Nephron progenitor cell (in vitro differentiated cells): Measurements from ENCODE around the gene PCDH9.

Experiments used
- DNase-seq: peaks from one replicate; pipeline ENCODE4 v3.0.0; 2021
- H3K27ac Mint-ChIP-seq: 2 replicates; pipeline ENCODE4 v1.8.0; 2021; ENCODE audit warnings: mild to moderate bottlenecking, moderate library complexity, mixed read lengths
- H3K27me3 Mint-ChIP-seq: 2 replicates; pipeline ENCODE4 v1.8.0; 2021; ENCODE audit warnings: mild to moderate bottlenecking, low read depth, mixed read lengths; ENCODE audit not compliant: poor library complexity
- H3K36me3 Mint-ChIP-seq: 2 replicates; pipeline ENCODE4 v1.8.0; 2021; ENCODE audit warnings: low read depth, mixed read lengths
- H3K4me1 Mint-ChIP-seq: 2 replicates; pipeline ENCODE4 v1.8.0; 2021; ENCODE audit warnings: mixed read lengths
- H3K4me3 Mint-ChIP-seq: 2 replicates; pipeline ENCODE4 v1.8.0; 2021; ENCODE audit warnings: mild to moderate bottlenecking, moderate library complexity, mixed read lengths
- H3K9me3 Mint-ChIP-seq: 2 replicates; pipeline ENCODE4 v1.8.0; 2021; ENCODE audit warnings: mild to moderate bottlenecking, moderate library complexity, mixed read lengths
- CTCF ChIP-seq: fragments of 200-600 bp; sonication (generic); IDR thresholded peaks from 2 replicates; pipeline ENCODE4 v1.5.0; 2021; ENCODE audit warnings: antibody characterized with exemption

PCDH9 gene

GRCh38 chr13:66358564-66358963, 871.6 kb downstream of the PCDH9 start:
- H3K9me3 Mint-ChIP-seq: no peaks in the 10 kb centered on the region
- no peak for DNase-seq
- TF ChIP-seq CTCF: no peak
- no peaks in the 10 kb centered on the region for H3K36me3 Mint-ChIP-seq
- peaks cover 4% of the 10 kb centered on the region for H3K27me3 Mint-ChIP-seq
- peaks cover 25% of the 10 kb centered on the region for H3K4me1 Mint-ChIP-seq
- H3K4me3 Mint-ChIP-seq: no peak overlapping the region
- no peak overlapping the region for H3K27ac Mint-ChIP-seq

DNA sequence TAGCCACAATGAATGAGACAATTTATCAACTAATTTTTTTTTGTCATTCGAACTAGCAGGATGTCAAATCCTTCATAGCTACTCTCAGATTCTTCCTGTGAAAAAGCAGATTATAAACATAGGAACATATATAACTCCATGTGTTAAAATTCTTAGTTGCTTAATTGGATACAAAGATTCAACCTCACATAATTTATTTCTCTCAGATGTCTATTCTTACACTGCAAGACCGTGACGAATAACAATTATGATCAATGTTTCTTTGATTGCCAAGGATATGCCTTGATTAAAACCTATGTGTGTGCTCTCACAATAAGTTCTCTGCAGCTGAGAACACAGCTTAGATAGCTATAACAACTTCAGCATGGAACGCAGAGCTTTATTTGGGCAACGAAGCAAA, 872.7 kb downstream of the PCDH9 start:
- Mint-ChIP-seq H3K4me1 (peaks cover 34% of the 10 kb centered on the region), H3K9me3 (no peaks in the 10 kb centered on the region), H3K27me3 (peaks cover 4% of the 10 kb centered on the region), H3K4me3 (no peak overlapping the region), H3K27ac (no peak overlapping the region), H3K36me3 (no peaks in the 10 kb centered on the region)
- TF ChIP-seq CTCF: no peak
- DNase-seq: no peak

DNA sequence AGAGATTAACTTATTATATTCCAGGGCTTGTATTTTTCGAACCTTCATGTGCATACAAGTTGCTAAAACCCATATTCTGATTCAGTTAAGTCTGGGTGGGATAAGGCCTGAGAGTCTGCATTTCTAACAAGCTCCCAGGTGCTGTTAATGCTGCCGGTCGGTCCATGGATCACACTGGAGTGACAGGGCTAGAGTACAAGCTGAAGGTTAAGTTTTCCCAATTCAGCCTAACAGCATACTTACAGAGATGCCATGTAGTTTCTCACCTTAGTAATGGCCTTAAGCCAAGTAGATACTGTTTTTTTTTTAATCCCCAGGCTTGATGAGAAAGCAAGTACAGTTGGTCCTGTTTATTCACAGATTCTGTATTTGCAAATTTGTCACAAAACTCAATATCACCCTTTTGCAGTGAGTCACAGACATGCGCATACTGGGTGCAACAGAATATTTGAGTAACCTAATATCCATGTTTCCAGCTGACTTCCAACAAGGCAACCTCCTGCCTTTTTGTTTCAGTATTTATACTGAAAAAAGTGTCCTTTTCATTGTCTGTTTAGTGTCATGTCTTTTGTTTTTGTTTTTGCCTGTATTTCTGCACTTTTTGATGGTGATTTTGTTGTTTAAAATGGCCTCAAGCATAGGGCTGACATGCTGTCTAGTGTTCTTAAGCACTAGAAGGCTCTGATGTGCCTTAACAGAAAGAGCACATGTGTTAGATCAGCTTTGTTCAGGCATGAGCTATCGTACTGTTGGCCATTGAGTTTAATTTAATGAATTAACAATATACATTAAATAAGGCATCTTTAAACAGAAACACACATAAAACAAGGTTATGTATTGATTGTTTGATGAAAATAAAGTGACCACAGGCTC, 875.0 kb downstream of the PCDH9 start:
- Mint-ChIP-seq H3K36me3 (no peaks in the 10 kb centered on the region), H3K4me3 (no peak overlapping the region), H3K27me3 (peaks cover 2% of the 10 kb centered on the region), H3K9me3 (no peaks in the 10 kb centered on the region), H3K27ac (no peak overlapping the region), H3K4me1 (peaks cover 52% of the 10 kb centered on the region)
- DNase-seq: no peak
- TF ChIP-seq CTCF: no peak

GRCh38 chr13:66353664-66354063, 876.5 kb downstream of the PCDH9 start:
- no peak for TF ChIP-seq CTCF
- peaks cover 53% of the 10 kb centered on the region for H3K4me1 Mint-ChIP-seq
- no peak overlapping the region for H3K4me3 Mint-ChIP-seq
- H3K27ac Mint-ChIP-seq: no peak overlapping the region
- no peaks in the 10 kb centered on the region for H3K9me3 Mint-ChIP-seq
- no peaks in the 10 kb centered on the region for H3K36me3 Mint-ChIP-seq
- no peaks in the 10 kb centered on the region for H3K27me3 Mint-ChIP-seq
- DNase-seq: no peak

DNA sequence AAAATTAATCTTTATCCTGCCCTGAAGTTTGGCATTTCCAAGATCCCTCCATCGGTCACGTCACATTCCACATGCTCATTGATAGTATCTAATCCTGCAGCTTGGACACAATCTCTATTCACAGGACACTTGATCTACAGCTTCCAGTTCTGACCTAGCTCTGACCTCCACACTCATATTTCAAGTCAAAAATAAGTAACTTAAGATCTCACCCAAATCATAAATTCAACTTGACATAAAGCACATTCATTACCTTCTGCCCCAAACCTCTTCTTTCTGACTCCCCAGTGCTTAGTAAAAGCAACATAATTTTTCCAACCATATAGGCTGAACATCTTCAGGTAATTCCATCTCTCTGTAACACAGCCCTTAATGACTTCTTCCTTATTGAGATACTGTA, 880.2 kb downstream of the PCDH9 start:
- H3K9me3 Mint-ChIP-seq: no peaks in the 10 kb centered on the region
- H3K4me1 Mint-ChIP-seq: peaks cover 67% of the 10 kb centered on the region
- H3K27me3 Mint-ChIP-seq: no peaks in the 10 kb centered on the region
- H3K36me3 Mint-ChIP-seq: no peaks in the 10 kb centered on the region
- H3K4me3 Mint-ChIP-seq: peak overlapping the region; percentile 0
- DNase-seq: no peak
- no peak for TF ChIP-seq CTCF
- H3K27ac Mint-ChIP-seq: peak overlapping the region; percentile 79
